Pancreas (tissue), 10 donors: ENCODE measurements around the gene IQSEC1. TPM values are rescaled to one million over a fixed set of nuclear protein-coding genes. Genes with fewer than 3 reads are reported as not detected.

Source experiments
- ATAC-seq, 4 donors: fragments of 200-7000 bp; cut with Tn5 transposase; one replicate each; pipeline versions ENCODE4 v1.8.0 to v1.9.1; 2020; ENCODE audit warnings: mild to moderate bottlenecking in 4 of 4, moderate library complexity in 4 of 4
- DNase-seq, 6 donors: peaks; one replicate each; pipeline ENCODE4 v3.0.0-alpha.2; 2020
- FAIRE-seq: peaks from 2 replicates; lab custom pipeline; 2012; peaks lifted over from hg19 to GRCh38; lab: Jason Lieb, UNC
- H3K27ac ChIP-seq, 4 donors: fragments of 200-600 bp; sonication (generic); 1 replicate in 3 of 4; 2 replicates in 1 of 4; pipeline versions ENCODE4 v1.5.0 to v1.8.0; 2020
- H3K27me3 ChIP-seq, 4 donors: fragments of 200-600 bp; one replicate each; pipeline ENCODE4 v1.8.0; 2021
- H3K36me3 ChIP-seq, 3 donors: fragments of 200-600 bp; sonication (generic) in 1 of 3; one replicate each; pipeline versions ENCODE4 v1.5.0 to v1.8.0; 2020 to 2021
- H3K4me1 ChIP-seq, 3 donors: fragments of 200-600 bp; one replicate each; pipeline ENCODE4 v1.8.0; 2021
- H3K4me3 ChIP-seq, 4 donors: fragments of 200-600 bp; sonication (generic) in 2 of 4; one replicate each; pipeline versions ENCODE4 v1.5.0 to v1.8.0; 2020 to 2021
- H3K9me3 ChIP-seq, 4 donors: fragments of 200-600 bp; one replicate each; pipeline ENCODE4 v1.8.0; 2021
- CTCF ChIP-seq, 4 donors: fragments of 200-600 bp; sonication (generic) in 3 of 4; IDR thresholded peaks; one replicate each; pipeline versions ENCODE4 v1.5.0 to v1.8.0; 2021; ENCODE audit warnings: antibody characterized with exemption in 4 of 4
- WGBS, 2 donors: extraction: QIAGEN DNeasy Blood & Tissue Kit; methylation state at CpG; one replicate each; pipeline ENCODE4 v1.1.7; 2013; 5-methylcytosine and 5-hydroxymethylcytosine counted together
- intact Hi-C, 3 donors: fragments of 100-400 bp; cut with DNase I; formaldehyde crosslinking; loops; one replicate each; pipeline versions ENCODE4 v1.11.1 to v1.14.2; 2022
- polyA plus RNA-seq, 2 donors: library from polyadenylated mRNA; stranded (reverse); fragments of 200-250 nt; gene quantifications; one replicate each; pipeline ENCODE4 v1.2.3, GENCODE V29; 2013
- total RNA-seq, 6 donors: library from RNA; stranded (reverse); fragmentation: NEBNext Ultra II Directional in 4 of 6; extraction: Animal tissue kit (Norgen Biotek cat#: 25700) in 4 of 6; gene quantifications; one replicate each; pipeline versions ENCODE4 v1.2.1 to v1.2.4, GENCODE V29; 2021 to 2023
- donor health status: healthy with polysubstance abuse.
- donor health status: DM: no; HTN: no; CAD: no; lungs with moderate emphysema.
- donor health status: DM: no; HTN: no; CAD: no.
- donor health status: control.
- donor health status: control.
- donor health status: Bipolar disorder and iron deficiency.
- donor health status: DM: yes; HTN: yes; CAD: no.
- donor health status: DM: no; HTN: no; CAD: no.
- donor health status: DM: no; HTN: no; CAD: no.
- donor health status: DM: yes; HTN: yes; CAD: no.

Gene IQSEC1
- total and polyA plus RNA-seq, 8 donors, result 15.0 to 27.9 (median 23.1) TPM

- FAIRE-seq, result no peak
- 85 to 91% methylated on average over 10 of the region's 10 CpGs for WGBS, 2 donors
- no peak for TF ChIP-seq CTCF (IDR thresholded peaks at IDR 0.05)
- Histone ChIP-seq H3K27me3 (no peaks in the 10 kb centered on the region), H3K27ac (no peak overlapping the region), H3K4me3 (no peak overlapping the region), H3K9me3 (no peaks in the 10 kb centered on the region), H3K4me1 (peaks cover 0 to 5% (median 5%) of the 10 kb centered on the region in 3 donors), H3K36me3 (no peaks in the 10 kb centered on the region)
- no peak for DNase-seq
- intact Hi-C loops, result no loop called here
- ATAC-seq, result peak in 3 of 4 donors; percentile 7 to 72 (median 9)
Observed at GRCh38 chr3:12948891-12949711, 124.1 kb downstream of the IQSEC1 start.

GRCh38 chr3:12948371-12948770 lies 124.9 kb downstream of the IQSEC1 start:
- Histone ChIP-seq H3K4me3 (no peak overlapping the region), H3K9me3 (no peaks in the 10 kb centered on the region), H3K27ac (no peak overlapping the region), H3K4me1 (peaks cover 0 to 5% (median 5%) of the 10 kb centered on the region in 3 donors), H3K27me3 (no peaks in the 10 kb centered on the region), H3K36me3 (no peaks in the 10 kb centered on the region)
- 88 to 90% methylated on average over 7 of the region's 7 CpGs for WGBS, 2 donors
- DNase-seq, result no peak
- intact Hi-C loops, result no loop called here
- no peak for TF ChIP-seq CTCF (IDR thresholded peaks at IDR 0.05)
- ATAC-seq, result no peak
- FAIRE-seq, result no peak

- Histone ChIP-seq H3K36me3 (no peaks in the 10 kb centered on the region), H3K9me3 (no peaks in the 10 kb centered on the region), H3K4me1 (peaks cover 0 to 5% (median 5%) of the 10 kb centered on the region in 3 donors), H3K4me3 (no peak overlapping the region), H3K27ac (no peak overlapping the region), H3K27me3 (no peaks in the 10 kb centered on the region)
- TF ChIP-seq CTCF (IDR thresholded peaks at IDR 0.05), result no peak
- no peak for DNase-seq
- ATAC-seq, result peak in 2 of 4 donors; percentile 30 to 45
- 77 to 78% methylated on average over 7 of the region's 7 CpGs for WGBS, 2 donors
- no peak for FAIRE-seq
- intact Hi-C loops, result no loop called here
Observed at GRCh38 chr3:12947504-12948369, 125.5 kb downstream of the IQSEC1 start.

- no peak for DNase-seq
- no peak overlapping the region for H3K4me3 ChIP-seq
- H3K36me3 ChIP-seq, result no peaks in the 10 kb centered on the region
- intact Hi-C loops, result no loop called here
- no peaks in the 10 kb centered on the region for H3K27me3 ChIP-seq
- WGBS, 2 donors, result 86% methylated on average over 8 of the region's 8 CpGs
- no peak for TF ChIP-seq CTCF (IDR thresholded peaks at IDR 0.05)
- FAIRE-seq, result no peak
- H3K27ac ChIP-seq, result no peak overlapping the region
- H3K9me3 ChIP-seq, result no peaks in the 10 kb centered on the region
- H3K4me1 ChIP-seq, result peaks cover 0 to 5% (median 5%) of the 10 kb centered on the region in 3 donors
- no peak for ATAC-seq
Observed at GRCh38 chr3:12946649-12947316, 126.4 kb downstream of the IQSEC1 start.
